ENCODE measurements around the gene ODF2. TPM values are rescaled to one million over a fixed set of nuclear protein-coding genes. Genes with fewer than 3 reads are reported as not detected.
"Not testable (repeated sequence)": the region's sequence is repeated elsewhere in the genome, so short reads cannot be mapped to it uniquely, and the experiment has no call there.

ODF2 gene
- total RNA-seq, 1 donor from 2014 or later = 28.1 TPM

DNA sequence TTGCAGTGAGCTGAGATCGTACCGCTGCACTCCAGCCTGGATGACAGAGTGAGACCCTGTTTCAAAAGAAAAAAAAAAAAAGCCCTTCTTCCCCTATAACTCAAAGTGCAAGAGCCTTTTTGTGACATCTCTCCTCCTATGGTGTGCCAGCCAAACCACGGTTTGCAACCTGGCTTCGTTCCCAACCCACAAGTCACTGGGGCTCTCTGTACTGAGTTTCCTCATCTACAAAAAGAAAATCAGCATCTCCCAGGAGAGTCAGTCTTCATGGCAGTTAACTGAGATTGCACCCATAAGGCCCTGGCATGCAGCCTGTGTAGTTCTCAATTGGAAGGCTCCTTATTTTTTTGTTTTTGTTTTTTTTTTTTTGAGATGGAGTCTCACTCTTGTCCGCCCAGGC is 14.8 kb downstream of the ODF2 start:
- peak; percentile 66 for DNase-seq (ENCODE audit: low spot score)
- intact Hi-C loops (cut with DNase I) = no loop called here
- ATAC-seq = peak; percentile 74

GRCh38 chr9:128473104-128473503 is 17.3 kb downstream of the ODF2 start:
- ATAC-seq (no peak), DNase-seq (ENCODE audit: low spot score) (no peak)
- intact Hi-C loops (cut with DNase I) = no loop called here

DNA sequence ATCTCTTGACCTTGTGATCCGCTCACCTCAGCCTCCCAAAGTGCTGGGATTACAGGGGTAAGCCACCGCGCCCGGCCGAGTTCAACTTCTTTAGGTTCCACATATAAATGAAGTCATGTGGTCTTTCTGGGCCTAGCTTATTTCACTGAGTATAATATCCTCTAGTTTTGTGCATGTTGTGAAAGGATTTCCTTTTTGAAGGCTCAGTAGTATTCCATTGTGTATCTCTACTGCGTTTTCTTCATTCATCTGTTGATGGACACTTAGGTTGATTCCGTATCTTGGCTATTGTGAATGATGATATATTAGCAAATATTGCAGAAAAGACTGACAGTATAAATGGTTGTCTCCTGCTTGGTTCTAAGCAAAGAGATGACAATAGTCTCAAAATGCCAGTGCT is 20.1 kb downstream of the ODF2 start:
- no peak for ATAC-seq
- intact Hi-C loops (cut with DNase I) = no loop called here
- no peak for DNase-seq (ENCODE audit: low spot score)

DNA sequence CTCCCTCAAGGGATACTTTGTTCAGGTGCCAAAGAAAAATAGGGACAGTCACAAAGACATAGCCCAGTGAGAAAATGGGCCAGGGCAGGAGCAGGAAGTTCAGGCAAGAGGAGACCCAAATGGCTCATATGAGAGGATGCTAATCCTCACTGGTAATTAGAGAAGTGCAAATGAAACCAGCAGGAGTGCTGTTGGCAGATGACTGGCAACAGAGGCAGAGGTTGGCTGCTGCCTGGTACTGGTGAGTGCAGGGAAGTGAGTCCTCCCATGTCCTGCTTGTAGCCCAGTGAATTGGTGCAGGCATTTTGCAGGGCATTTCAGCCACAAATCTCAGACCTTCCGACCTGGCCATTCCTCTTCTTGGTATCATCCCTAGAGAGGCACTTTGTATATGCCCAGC is 23.5 kb downstream of the ODF2 start:
- ATAC-seq (no peak), DNase-seq (ENCODE audit: low spot score) (no peak)
- intact Hi-C loops (cut with DNase I) = no loop called here

DNA sequence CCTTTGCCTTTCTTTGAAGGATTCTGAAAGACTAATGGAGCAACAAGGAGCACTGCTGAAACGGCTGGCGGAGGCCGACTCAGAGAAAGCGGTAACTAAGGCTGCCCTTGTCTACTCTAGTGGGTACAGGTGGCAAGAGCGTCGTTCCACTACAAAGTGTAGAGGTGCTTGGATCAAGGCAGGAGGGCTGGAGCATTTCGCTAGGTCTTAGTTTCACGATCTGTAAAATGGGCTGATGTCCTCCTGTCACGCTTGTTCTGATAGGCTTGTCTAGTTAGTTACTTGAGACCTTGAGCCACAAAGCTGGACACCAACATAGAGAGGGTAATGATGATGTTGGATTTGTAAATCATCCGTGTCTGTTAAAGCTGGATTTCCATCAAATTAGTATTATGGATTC is 25.8 kb downstream of the ODF2 start:
- ATAC-seq (no peak), DNase-seq (ENCODE audit: low spot score) (no peak)
- intact Hi-C loops (cut with DNase I) = no loop called here

DNA sequence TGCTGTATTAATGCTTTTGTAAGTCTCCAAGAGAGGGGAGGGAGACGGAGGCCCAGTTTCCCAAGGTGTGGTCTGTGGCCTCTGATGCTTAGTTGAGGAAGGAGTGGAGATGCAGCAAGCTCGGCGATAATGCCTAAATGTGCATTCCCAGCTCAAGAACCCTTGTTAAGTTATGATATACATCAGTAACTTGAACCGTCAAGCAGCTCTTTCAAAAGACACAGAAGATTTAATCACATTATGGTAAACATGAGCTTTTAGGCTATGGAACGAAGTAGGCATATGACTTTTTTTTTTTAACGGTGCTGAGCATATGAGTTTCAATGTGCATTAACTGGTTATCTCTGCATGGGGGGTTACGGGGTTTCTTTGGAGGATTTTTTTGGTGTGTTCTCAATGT is 26.4 kb downstream of the ODF2 start:
- intact Hi-C loops (cut with DNase I) = no loop called here
- ATAC-seq (no peak), DNase-seq (ENCODE audit: low spot score) (no peak)

DNA sequence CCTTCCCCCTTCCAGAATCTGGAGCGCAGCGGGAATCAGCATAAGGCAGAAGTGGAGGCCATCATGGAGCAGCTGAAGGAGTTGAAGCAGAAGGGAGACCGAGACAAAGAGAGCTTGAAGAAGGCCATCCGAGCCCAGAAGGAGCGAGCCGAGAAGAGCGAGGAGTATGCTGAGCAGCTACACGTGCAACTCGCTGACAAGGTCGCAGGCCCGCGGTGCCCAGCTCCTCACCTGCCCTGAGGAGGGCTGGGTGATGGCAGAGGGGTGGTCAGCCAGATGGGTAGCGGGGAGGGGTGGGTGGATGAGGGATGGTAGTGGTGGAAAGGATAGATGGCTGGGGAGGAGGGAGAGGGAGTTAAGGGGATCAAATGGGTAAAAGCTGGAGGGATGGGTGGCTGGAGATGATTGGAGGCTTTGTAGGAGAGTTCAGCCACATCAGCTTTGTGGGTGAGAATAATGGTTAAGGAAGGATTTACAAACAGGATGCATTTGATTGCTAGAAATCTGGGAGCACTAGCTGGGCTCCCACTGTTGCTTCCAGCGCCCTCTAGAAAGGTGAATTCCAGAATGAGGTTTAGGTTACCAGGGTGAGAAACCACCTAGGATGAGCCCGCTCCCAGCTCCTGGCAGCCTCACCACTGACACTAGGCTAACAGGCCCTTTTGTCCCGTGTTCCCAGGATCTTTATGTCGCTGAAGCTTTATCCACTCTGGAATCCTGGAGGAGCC is 29.0 kb downstream of the ODF2 start:
- intact Hi-C loops (cut with DNase I) = no loop called here
- DNase-seq (ENCODE audit: low spot score) (no peak), ATAC-seq (no peak)

GRCh38 chr9:128485414-128485855 is 29.6 kb downstream of the ODF2 start:
- DNase-seq (ENCODE audit: low spot score) = no peak
- intact Hi-C loops (cut with DNase I) = no loop called here
- ATAC-seq = no peak

DNA sequence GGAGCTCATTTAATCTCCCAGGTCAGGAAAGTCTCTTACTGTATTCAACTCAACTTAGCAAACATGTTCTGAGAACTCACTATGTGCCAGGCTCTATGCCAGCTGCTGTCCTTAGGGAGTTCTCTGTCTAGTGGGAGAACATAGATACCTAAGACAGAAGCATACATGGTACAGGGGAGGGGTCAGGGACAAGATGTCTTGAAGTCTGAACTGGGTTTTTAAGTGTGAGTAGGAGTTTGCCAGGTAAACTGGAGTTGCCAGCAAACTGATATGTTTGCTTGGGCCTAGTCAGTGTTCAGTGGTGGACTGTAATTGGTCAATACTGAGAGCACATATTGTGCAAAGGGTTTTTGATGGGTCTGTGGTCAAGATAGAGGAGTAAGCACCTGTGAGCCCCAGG is 30.4 kb downstream of the ODF2 start:
- ATAC-seq = no peak
- DNase-seq (ENCODE audit: low spot score) = no peak
- intact Hi-C loops (cut with DNase I) = no loop called here

DNA sequence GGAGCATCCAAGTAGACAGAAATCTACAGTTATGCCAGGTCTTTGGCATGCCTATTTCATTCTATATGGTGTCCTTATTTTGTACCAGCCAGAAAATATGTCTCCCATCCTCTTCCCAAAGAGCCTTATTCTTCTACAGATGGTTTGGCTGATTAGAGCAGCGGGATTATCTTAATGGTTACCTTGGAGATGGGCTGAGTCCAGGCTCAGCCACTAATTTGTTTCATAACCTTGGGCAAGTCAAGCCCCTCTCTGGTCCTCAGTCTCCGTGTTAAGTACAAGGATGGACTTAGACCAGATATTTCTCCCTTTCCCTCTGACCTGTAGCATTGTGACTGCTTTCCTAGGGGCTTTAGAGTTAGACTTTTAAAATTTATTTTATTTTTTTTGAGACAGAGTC is 37.6 kb downstream of the ODF2 start:
- DNase-seq (ENCODE audit: low spot score) (no peak), ATAC-seq (no peak)
- intact Hi-C loops (cut with DNase I) = no loop called here

GRCh38 chr9:128494108-128494745 is 38.4 kb downstream of the ODF2 start:
- DNase-seq (ENCODE audit: low spot score) = peak; percentile 87

DNA sequence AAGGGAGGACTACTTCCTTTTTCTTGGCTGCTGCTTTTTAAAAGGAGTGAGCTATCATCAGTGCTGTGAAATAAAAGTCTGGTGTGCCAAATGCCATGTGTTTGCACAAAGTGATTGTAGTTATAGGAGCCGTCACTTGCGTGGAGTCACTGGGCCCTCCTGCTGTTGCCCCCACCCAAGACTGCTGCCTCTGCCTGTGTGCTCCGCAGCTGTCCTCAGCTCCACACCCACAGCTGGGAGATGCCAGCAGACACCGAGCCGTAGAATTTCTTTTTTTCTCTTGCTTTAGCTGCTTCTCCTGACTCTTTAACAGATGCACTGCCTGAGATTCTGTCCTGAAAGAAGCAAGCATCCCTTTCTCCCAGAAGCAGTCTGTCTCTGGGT is 38.9 kb downstream of the ODF2 start:
- ATAC-seq = no peak
- DNase-seq (ENCODE audit: low spot score) = no peak
- intact Hi-C loops (cut with DNase I) = no loop called here

More at GRCh38 chr9:128494108-128494745, 38.4 kb downstream of the ODF2 start:
- peak; percentile 78 for ATAC-seq
- intact Hi-C loops (cut with DNase I) = no loop called here

- intact Hi-C loops (cut with DNase I) = no loop called here
- ATAC-seq (no peak), DNase-seq (ENCODE audit: low spot score) (no peak)
These were observed 39.5 kb downstream of the ODF2 start for GRCh38 chr9:128495296-128495695.

DNA sequence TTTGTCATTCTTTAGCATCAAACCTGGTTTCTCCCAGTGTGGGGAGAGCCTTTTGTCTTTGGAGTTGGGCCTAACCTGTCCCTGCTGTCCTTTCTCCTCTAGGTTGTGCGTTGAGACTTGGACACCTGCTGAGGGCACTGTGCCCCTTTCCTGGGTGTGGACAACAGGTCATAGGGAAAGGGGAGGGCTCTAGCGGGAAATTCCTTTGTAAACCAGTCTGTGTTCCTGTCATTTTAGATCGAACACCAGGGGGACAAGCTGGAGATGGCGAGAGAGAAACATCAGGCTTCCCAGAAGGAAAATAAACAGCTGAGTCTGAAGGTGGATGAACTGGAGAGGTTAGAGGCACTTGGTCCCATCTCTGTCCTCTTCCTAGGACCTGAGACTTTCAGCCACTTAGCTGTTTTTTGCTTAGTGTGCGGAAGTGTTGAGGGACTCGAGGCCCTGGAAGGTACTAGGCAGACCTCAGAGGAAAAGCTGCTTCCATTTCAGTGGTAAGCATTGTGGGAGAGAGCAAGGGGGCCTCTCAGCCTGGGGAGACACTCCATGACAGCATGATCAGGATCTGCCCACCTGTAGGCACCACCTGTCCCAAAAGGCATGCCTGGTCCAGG is 40.1 kb downstream of the ODF2 start:
- intact Hi-C loops (cut with DNase I) = no loop called here
- ATAC-seq = no peak
- DNase-seq (ENCODE audit: low spot score) = no peak

- intact Hi-C loops (cut with DNase I) = no loop called here
- DNase-seq (ENCODE audit: low spot score) (no peak), ATAC-seq (no peak)
These were observed 42.2 kb downstream of the ODF2 start for GRCh38 chr9:128497824-128498610.

DNA sequence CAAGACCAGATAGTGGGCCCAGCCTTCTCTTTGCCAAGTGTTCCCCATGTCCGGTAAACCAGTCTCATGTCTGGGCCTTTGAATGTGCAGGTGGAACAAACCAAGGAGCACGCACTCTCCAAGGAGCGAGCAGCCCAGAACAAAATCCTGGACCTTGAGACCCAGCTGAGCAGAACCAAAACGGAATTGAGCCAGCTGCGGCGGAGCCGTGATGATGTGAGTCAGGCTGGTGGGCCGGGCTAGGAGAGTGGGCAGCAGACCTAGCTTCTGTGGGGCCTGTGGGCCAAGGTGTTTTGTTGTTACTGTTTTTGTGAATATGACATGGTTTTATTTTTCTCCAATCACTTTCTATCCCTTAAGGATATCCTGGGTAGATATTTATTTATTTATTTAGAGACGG is 43.1 kb downstream of the ODF2 start:
- ATAC-seq (no peak), DNase-seq (ENCODE audit: low spot score) (no peak)
- intact Hi-C loops (cut with DNase I) = no loop called here

DNA sequence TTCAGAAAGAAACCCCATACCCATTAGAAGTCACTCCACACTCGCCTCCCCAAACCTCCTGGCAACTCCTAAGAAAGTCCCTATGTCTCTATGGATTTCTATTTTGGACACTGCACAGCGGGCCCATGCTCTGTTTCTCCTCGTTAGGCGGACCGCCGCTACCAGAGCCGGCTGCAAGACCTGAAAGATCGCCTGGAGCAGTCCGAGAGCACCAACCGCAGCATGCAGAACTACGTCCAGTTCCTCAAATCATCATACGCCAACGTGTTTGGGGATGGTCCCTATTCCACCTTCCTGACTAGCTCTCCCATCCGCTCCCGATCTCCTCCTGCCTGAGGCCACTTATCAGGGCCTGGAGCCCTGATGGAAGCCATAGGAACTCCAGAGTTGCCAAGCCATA is 44.1 kb downstream of the ODF2 start:
- ATAC-seq (no peak), DNase-seq (ENCODE audit: low spot score) (no peak)
- intact Hi-C loops (cut with DNase I) = no loop called here

- ATAC-seq; DNase-seq (ENCODE audit: low spot score); intact Hi-C loops (cut with DNase I): not testable (repeated sequence)
These were observed 47.6 kb downstream of the ODF2 start for GRCh38 chr9:128503415-128503825.

- DNase-seq (ENCODE audit: low spot score) (no peak), ATAC-seq (peak; percentile 35)
- intact Hi-C loops (cut with DNase I) = no loop called here
These were observed 48.1 kb downstream of the ODF2 start for GRCh38 chr9:128503870-128504269.

Measured in sciatic nerve (tissue), 2 donors.